HepG2 (cell line): Measurements from ENCODE around the gene SHC1. TPM values are rescaled to one million over a fixed set of nuclear protein-coding genes. Genes with fewer than 3 reads are reported as not detected.

Experiments used
- DNMT3B ChIP-seq: conservative IDR thresholded peaks from 2 replicates; pipeline ENCODE4 v1.6.1; 2016; ENCODE audit warnings: missing biosample characterization, control low read depth
- GPBP1L1 ChIP-seq: sonication (generic); formaldehyde crosslinking; IDR thresholded peaks from 2 replicates; pipeline ENCODE4 v1.5.0; 2020; ENCODE audit warnings: mild to moderate bottlenecking, missing genetic modification reagents
- HIVEP1 ChIP-seq: sonication (generic); formaldehyde crosslinking; IDR thresholded peaks from 2 replicates; pipeline ENCODE4 v1.4.0; 2020; ENCODE audit warnings: mild to moderate bottlenecking, missing genetic modification reagents
- HNF1A ChIP-seq, 2 experiments: sonication (generic) in 1 of 2; formaldehyde crosslinking in 1 of 2; IDR thresholded peaks; 2 replicates each; pipeline versions ENCODE4 v1.4.0 to v1.6.1; 2016 to 2020; ENCODE audit warnings: borderline replicate concordance in 1 of 2, low read depth in 1 of 2, mild to moderate bottlenecking in 1 of 2, missing genetic modification reagents in 1 of 2
- IRF9 ChIP-seq: sonication (generic); formaldehyde crosslinking; IDR thresholded peaks from 2 replicates; pipeline ENCODE4 v1.8.0; 2022; ENCODE audit warnings: missing genetic modification reagents, mild to moderate bottlenecking, borderline replicate concordance
- JUND ChIP-seq: sonication (generic); formaldehyde crosslinking; IDR thresholded peaks from 2 replicates; pipeline ENCODE4 v1.8.0; 2022; ENCODE audit warnings: mild to moderate bottlenecking, missing genetic modification reagents
- MED8 ChIP-seq: sonication (generic); formaldehyde crosslinking; IDR thresholded peaks from 2 replicates; pipeline ENCODE4 v1.8.1; 2023; ENCODE audit warnings: mild to moderate bottlenecking, missing genetic modification reagents; ENCODE audit not compliant: insufficient replicate concordance
- MIER3 ChIP-seq: IDR thresholded peaks from 2 replicates; pipeline ENCODE4 v1.6.1; 2016; ENCODE audit warnings: missing compliant biosample characterization, borderline replicate concordance
- NFYC ChIP-seq: IDR thresholded peaks from 2 replicates; pipeline ENCODE4 v1.6.1; 2016; ENCODE audit warnings: missing genetic modification reagents, missing compliant biosample characterization
- NR3C1 ChIP-seq: sonication (generic); formaldehyde crosslinking; IDR thresholded peaks from 2 replicates; pipeline ENCODE4 v1.4.0; 2020; ENCODE audit warnings: missing genetic modification reagents
- PCBP2 ChIP-seq: fragments of 200-400 bp; formaldehyde crosslinking; optimal IDR thresholded peaks from 2 replicates; pipeline ENCODE3; 2018; ENCODE audit warnings: low read length, low read depth; ENCODE audit not compliant: poor library complexity, severe bottlenecking
- ZKSCAN1 ChIP-seq: fragments of 150-350 bp; IDR thresholded peaks from 2 replicates; pipeline ENCODE4 v1.6.1; 2014; ENCODE audit warnings: low read length
- ZNF230 ChIP-seq: sonication (generic); formaldehyde crosslinking; IDR thresholded peaks from 2 replicates; pipeline ENCODE4 v1.4.0; 2020; ENCODE audit warnings: mild to moderate bottlenecking, missing genetic modification reagents
- ZNF234 ChIP-seq: sonication (generic); formaldehyde crosslinking; conservative IDR thresholded peaks from 2 replicates; pipeline ENCODE4 v1.5.1; 2020; ENCODE audit warnings: mild to moderate bottlenecking, missing genetic modification reagents
- ZNF446 ChIP-seq: sonication (generic); formaldehyde crosslinking; IDR thresholded peaks from 2 replicates; pipeline ENCODE4 v1.5.0; 2020; ENCODE audit warnings: mild to moderate bottlenecking, missing genetic modification reagents
- ZNF616 ChIP-seq: sonication (generic); formaldehyde crosslinking; IDR thresholded peaks from 2 replicates; pipeline ENCODE4 v1.5.0; 2020; ENCODE audit warnings: low read depth, mild to moderate bottlenecking, missing genetic modification reagents
- ZNF660 ChIP-seq: sonication (generic); formaldehyde crosslinking; IDR thresholded peaks from 2 replicates; pipeline ENCODE4 v1.5.1; 2020; ENCODE audit warnings: mild to moderate bottlenecking, low read depth, missing genetic modification reagents, borderline replicate concordance
- ZNF672 ChIP-seq: sonication (generic); formaldehyde crosslinking; IDR thresholded peaks from 2 replicates; pipeline ENCODE4 v1.8.1; 2022; ENCODE audit warnings: missing genetic modification reagents
- ZNF713 ChIP-seq: sonication (generic); formaldehyde crosslinking; IDR thresholded peaks from 2 replicates; pipeline ENCODE4 v1.4.0; 2020; ENCODE audit warnings: mild to moderate bottlenecking, missing genetic modification reagents
- ZNF775 ChIP-seq: sonication (generic); formaldehyde crosslinking; IDR thresholded peaks from 2 replicates; pipeline ENCODE4 v1.4.0; 2020; ENCODE audit warnings: missing genetic modification reagents, mild to moderate bottlenecking, moderate library complexity, borderline replicate concordance
- ZNF788 ChIP-seq: sonication (generic); formaldehyde crosslinking; IDR thresholded peaks from 2 replicates; pipeline ENCODE4 v1.5.0; 2020; ENCODE audit warnings: mild to moderate bottlenecking, missing genetic modification reagents, borderline replicate concordance
- ZNF800 ChIP-seq: sonication (generic); formaldehyde crosslinking; IDR thresholded peaks from 2 replicates; pipeline ENCODE4 v1.4.0; 2020; ENCODE audit warnings: missing genetic modification reagents
- polyA plus RNA-seq, 8 experiments: library from polyadenylated mRNA; depleted of rRNA in 3 of 8; stranded (reverse) in 7 of 8; unstranded in 1 of 8; fragments of >200 nt; fragmentation: Illumina TruSeq in 4 of 8; extraction: Trizol in 4 of 8; gene quantifications; 2 replicates each; pipeline versions ENCODE4 v1.2.1 to v1.2.3, GENCODE V29; 2011 to 2016; ENCODE audit warnings: low read depth in 4 of 8, missing spikeins in 1 of 8, mixed read lengths in 1 of 8; ENCODE audit not compliant: insufficient read depth in 1 of 8
- total RNA-seq, 5 experiments: library from RNA; depleted of rRNA; stranded (reverse); fragments of >200 nt; fragmentation: Illumina TruSeq; extraction: Trizol; gene quantifications; 2 replicates each; pipeline ENCODE4 v1.2.3, GENCODE V29; 2016; ENCODE audit warnings: low read depth in 1 of 5

SHC1 gene
- total and polyA plus RNA-seq, 2 of the 13 experiments (the other 11 are each of a cell fraction or from before 2014, with no cell fraction given) = 52.0 to 137 TPM

GRCh38 chr1:155003766-155004351 lies 33.3 kb upstream of the SHC1 start (continued):
- TF ChIP-seq IRF9 (peak; percentile 45; the same call in 1 of the 2 replicates), ZNF788 (CRISPR knock-in tag) (0 out of 2 replicates have a peak, but pooled peaks have one; percentile 26), PCBP2 (no peak), ZNF616 (CRISPR knock-in tag) (no peak), JUND (no peak), ZNF660 (CRISPR knock-in tag) (no peak), ZNF713 (CRISPR knock-in tag) (no peak), MED8 (no peak), ZNF230 (CRISPR knock-in tag) (no peak), NFYC (CRISPR knock-in tag) (no peak), GPBP1L1 (no peak), HIVEP1 (CRISPR knock-in tag) (no peak), ZNF234 (CRISPR knock-in tag) (no peak), MIER3 (CRISPR knock-in tag) (no peak), DNMT3B (CRISPR knock-in tag) (no peak), ZNF775 (no peak), HNF1A (IDR thresholded peaks at IDR 0.05; ENCODE audit: low read depth) (no peak), HNF1A (CRISPR knock-in tag; IDR thresholded peaks at IDR 0.05; ENCODE audit: borderline replicate concordance) (no peak; the same call in 1 of the 2 replicates), ZNF800 (no peak), ZNF672 (CRISPR knock-in tag) (no peak), ZNF446 (CRISPR knock-in tag) (no peak), ZKSCAN1 (no peak), NR3C1 (no peak)
